Left lung (tissue), 10 donors: Measurements from ENCODE around the gene BTG2. TPM values are rescaled to one million over a fixed set of nuclear protein-coding genes. Genes with fewer than 3 reads are reported as not detected.

Experiments
- ATAC-seq: fragments of 200-7000 bp; cut with Tn5 transposase; one replicate; pipeline ENCODE4 v1.9.1; 2020; ENCODE audit warnings: moderate library complexity
- DNase-seq, 4 donors: peaks; one replicate each; pipeline ENCODE4 v3.0.0-alpha.2; 2013 to 2020
- H3K27ac ChIP-seq, 2 donors: fragments of 200-600 bp; sonication (generic) in 1 of 2; one replicate each; pipeline versions ENCODE4 v1.5.0 to v1.8.0; 2020 to 2021
- H3K27me3 ChIP-seq, 2 donors: fragments of 200-600 bp; sonication (generic) in 1 of 2; one replicate each; pipeline versions ENCODE4 v1.5.0 to v1.8.0; 2020 to 2021
- H3K36me3 ChIP-seq, 2 donors: fragments of 200-600 bp; sonication (generic) in 1 of 2; one replicate each; pipeline versions ENCODE4 v1.5.0 to v1.8.0; 2020 to 2021
- H3K4me1 ChIP-seq, 2 donors: fragments of 200-600 bp; one replicate each; pipeline ENCODE4 v1.8.0; 2021
- H3K4me3 ChIP-seq, 2 donors: fragments of 200-600 bp; sonication (generic) in 1 of 2; one replicate each; pipeline versions ENCODE4 v1.5.0 to v1.8.0; 2020 to 2021; ENCODE audit warnings: mild to moderate bottlenecking in 1 of 2
- H3K9me3 ChIP-seq, 2 donors: fragments of 200-600 bp; sonication (generic) in 1 of 2; one replicate each; pipeline versions ENCODE4 v1.5.0 to v1.8.0; 2020 to 2021
- intact Hi-C, 2 donors: fragments of 100-400 bp; cut with DNase I; formaldehyde crosslinking; loops; one replicate each; pipeline versions ENCODE4 v1.11.2 to v1.14.2; 2022
- polyA plus RNA-seq, 6 donors: library from polyadenylated mRNA; unstranded; fragments of 120-200 nt; gene quantifications; one replicate each; pipeline ENCODE4 v1.2.1, GENCODE V29; 2013; ENCODE audit not compliant: insufficient read length in 6 of 6
- total RNA-seq, 2 donors: library from RNA; stranded (reverse); fragmentation: NEBNext Ultra II Directional; extraction: Animal tissue kit (Norgen Biotek cat#: 25700); gene quantifications; one replicate each; pipeline ENCODE4 v1.2.1, GENCODE V29; 2021
- TF ChIP-seq, protein P1 (sequence below), 2 donors: fragments of 200-600 bp; sonication (generic) in 1 of 2; IDR thresholded peaks; one replicate each; pipeline versions ENCODE4 v1.5.0 to v1.8.0; 2021; ENCODE audit warnings: antibody characterized with exemption in 2 of 2
- donor health status: DM: no; HTN: yes; CAD: no.
- donor health status: DM: no; HTN: no; CAD: no.

BTG2 gene
- total and polyA plus RNA-seq, 8 donors = 44.8 to 147 (median 78.2) TPM

DNA sequence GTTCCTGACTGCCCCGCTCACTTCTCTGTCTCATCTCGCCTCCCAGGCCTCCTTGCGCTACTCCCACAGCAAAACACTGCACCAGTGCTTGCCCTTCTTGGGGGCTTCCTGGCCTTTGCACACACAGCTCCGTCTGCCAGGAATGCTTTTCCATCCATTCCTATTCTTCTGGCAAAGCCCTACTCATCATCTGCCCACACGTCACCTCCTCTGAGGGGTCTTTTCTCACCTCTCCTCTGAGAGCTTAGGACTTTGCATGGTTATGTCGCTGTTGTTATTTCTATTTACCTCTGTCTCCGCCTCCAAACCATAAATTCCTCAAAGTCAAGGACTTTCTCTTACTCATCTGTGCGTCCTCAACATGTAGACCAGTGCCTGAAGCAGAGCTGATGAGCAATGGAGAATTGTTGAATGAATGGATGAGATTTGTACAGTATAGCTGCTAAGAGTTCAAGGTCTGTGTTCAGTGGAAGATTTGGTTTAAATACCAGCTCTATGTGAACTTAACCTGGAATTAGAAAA, 26.4 kb upstream of the BTG2 start:
- no peaks in the 10 kb centered on the region for H3K27me3 ChIP-seq
- H3K9me3 ChIP-seq = no peaks in the 10 kb centered on the region
- H3K36me3 ChIP-seq = no peaks in the 10 kb centered on the region
- TF ChIP-seq, protein P1, sequence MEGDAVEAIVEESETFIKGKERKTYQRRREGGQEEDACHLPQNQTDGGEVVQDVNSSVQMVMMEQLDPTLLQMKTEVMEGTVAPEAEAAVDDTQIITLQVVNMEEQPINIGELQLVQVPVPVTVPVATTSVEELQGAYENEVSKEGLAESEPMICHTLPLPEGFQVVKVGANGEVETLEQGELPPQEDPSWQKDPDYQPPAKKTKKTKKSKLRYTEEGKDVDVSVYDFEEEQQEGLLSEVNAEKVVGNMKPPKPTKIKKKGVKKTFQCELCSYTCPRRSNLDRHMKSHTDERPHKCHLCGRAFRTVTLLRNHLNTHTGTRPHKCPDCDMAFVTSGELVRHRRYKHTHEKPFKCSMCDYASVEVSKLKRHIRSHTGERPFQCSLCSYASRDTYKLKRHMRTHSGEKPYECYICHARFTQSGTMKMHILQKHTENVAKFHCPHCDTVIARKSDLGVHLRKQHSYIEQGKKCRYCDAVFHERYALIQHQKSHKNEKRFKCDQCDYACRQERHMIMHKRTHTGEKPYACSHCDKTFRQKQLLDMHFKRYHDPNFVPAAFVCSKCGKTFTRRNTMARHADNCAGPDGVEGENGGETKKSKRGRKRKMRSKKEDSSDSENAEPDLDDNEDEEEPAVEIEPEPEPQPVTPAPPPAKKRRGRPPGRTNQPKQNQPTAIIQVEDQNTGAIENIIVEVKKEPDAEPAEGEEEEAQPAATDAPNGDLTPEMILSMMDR (IDR thresholded peaks at IDR 0.05) = no peak
- no peak for DNase-seq
- H3K4me3 ChIP-seq = no peak overlapping the region
- peaks cover 5 to 73% of the 10 kb centered on the region in 2 donors for H3K4me1 ChIP-seq
- ATAC-seq = no peak
- H3K27ac ChIP-seq = peak overlapping the region; percentile 71 to 79
- intact Hi-C loops = loop anchor here in 1 of 2 donors (10.0 kb wide), 1 partner anchor 206 kb away; no protein-coding TSS in a partner anchor

DNA sequence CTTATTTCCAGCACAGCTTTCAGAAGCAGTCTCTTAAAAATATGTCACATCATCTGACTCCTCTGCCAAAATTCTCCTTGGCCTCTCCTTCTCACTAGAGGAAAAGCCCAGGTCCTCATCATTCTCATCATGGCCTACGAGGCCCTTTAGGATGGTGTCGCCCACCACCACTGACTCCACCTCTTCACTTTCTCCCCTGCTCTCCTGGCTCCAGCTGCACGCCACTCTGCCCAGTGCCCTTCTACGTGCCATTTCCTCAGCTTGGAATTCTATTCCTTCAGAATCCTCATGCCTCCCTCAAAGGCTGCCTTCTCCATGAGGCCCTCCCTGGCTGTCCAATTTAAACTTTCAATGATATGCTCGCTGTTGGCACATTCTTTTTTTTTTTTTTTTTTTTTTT, 25.3 kb upstream of the BTG2 start:
- intact Hi-C loops = no loop called here
- DNase-seq (no peak), ATAC-seq (no peak)
- H3K27me3 ChIP-seq = no peaks in the 10 kb centered on the region
- H3K4me3 ChIP-seq = no peak overlapping the region
- H3K4me1 ChIP-seq = peaks cover 5 to 73% of the 10 kb centered on the region in 2 donors
- TF ChIP-seq, protein P1 (IDR thresholded peaks at IDR 0.05) = no peak
- H3K27ac ChIP-seq = no peak overlapping the region
- H3K36me3 ChIP-seq = no peaks in the 10 kb centered on the region
- H3K9me3 ChIP-seq = no peaks in the 10 kb centered on the region

DNA sequence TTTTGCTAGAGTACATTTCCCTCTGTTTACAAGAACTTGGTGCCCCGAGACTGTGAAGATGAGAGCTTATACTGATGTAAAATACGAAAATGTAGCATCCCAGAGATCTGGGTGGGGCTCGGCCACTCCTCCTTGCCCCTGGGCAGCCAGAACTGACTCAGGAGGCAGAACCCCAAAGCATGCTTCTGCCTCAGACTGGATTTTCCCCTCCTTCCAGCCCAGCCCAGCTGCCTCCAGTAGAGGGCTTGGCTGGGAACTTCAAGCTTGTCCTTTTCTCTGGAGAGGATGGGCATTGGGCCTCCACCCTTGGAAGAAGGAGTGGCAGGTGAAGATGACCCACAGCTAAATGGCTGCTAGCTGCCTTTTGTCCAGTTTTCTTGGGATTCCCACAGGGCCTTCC, 24.3 kb upstream of the BTG2 start:
- Histone ChIP-seq H3K27ac (no peak overlapping the region), H3K27me3 (no peaks in the 10 kb centered on the region), H3K4me3 (no peak overlapping the region), H3K9me3 (no peaks in the 10 kb centered on the region), H3K36me3 (no peaks in the 10 kb centered on the region), H3K4me1 (peaks cover 5 to 74% of the 10 kb centered on the region in 2 donors)
- no peak for ATAC-seq
- TF ChIP-seq, protein P1 (IDR thresholded peaks at IDR 0.05) = no peak
- DNase-seq = no peak
- intact Hi-C loops = no loop called here

DNA sequence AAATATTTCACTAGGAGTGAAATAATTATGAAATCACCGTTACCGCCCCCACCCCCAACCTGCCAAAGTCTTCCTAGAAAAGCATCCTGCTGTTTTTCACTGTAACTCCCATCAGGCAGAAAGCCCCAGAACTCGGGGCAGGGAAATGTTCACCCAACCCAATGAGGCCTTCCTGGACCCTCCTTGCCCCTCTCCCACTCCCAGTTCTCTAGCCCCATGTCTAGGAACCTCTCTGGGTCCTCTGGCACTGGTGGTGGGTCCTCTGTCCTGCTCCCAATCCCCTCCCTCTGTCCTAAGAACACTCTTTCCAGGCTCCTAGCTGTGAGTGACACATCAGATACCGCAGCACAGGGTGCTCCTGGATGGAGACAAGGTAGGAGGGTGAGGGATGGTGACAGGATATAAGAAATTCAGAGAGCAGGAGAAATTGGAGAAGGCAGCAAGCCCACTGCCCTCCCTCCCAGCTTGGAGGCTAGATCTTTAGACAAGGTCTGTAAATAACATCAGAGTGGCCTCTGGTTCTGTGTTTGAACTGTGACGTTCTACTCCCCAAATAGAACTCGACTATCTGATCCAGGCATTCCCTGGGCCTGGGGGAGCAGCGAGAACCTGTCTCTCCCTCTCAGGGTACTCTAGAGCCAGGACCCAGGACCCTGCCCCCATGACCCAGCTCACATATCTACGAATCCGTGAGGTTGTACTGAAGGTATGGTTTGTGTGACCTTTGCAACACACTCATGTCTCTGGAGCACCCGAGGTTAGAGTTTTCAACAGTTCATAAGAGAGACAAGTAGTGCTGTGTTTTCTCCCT, 23.3 kb upstream of the BTG2 start:
- H3K27me3 ChIP-seq = no peaks in the 10 kb centered on the region
- TF ChIP-seq, protein P1 (IDR thresholded peaks at IDR 0.05) = no peak
- intact Hi-C loops = no loop called here
- DNase-seq (no peak), ATAC-seq (no peak)
- H3K4me1 ChIP-seq = peaks cover 15 to 77% of the 10 kb centered on the region in 2 donors
- no peaks in the 10 kb centered on the region for H3K9me3 ChIP-seq
- peak overlapping the region in 1 of 2 donors; percentile 53 for H3K27ac ChIP-seq
- no peaks in the 10 kb centered on the region for H3K36me3 ChIP-seq
- no peak overlapping the region for H3K4me3 ChIP-seq

- Histone ChIP-seq H3K36me3 (no peaks in the 10 kb centered on the region), H3K4me1 (peaks cover 15 to 77% of the 10 kb centered on the region in 2 donors), H3K4me3 (no peak overlapping the region), H3K27ac (peak overlapping the region in 1 of 2 donors; percentile 53), H3K9me3 (no peaks in the 10 kb centered on the region), H3K27me3 (no peaks in the 10 kb centered on the region)
- TF ChIP-seq, protein P1 (IDR thresholded peaks at IDR 0.05) = no peak
- ATAC-seq = no peak
- DNase-seq = no peak
- intact Hi-C loops = no loop called here
Observed at GRCh38 chr1:203282720-203283542, 22.4 kb upstream of the BTG2 start.
